HEK293 (cell line): ENCODE results near the gene SEC16A.

Source experiments
- CTCF ChIA-PET: fragments of 350-600 bp; formaldehyde crosslinking; extraction: SDS; loops from one replicate; lab custom pipeline; 2021; ENCODE audit warnings: antibody characterized with exemption; lab: Yijun Ruan, JAX
- POLR2A ChIA-PET: fragments of 300-600 bp; formaldehyde crosslinking; extraction: SDS; loops from one replicate; lab custom pipeline; 2020; ENCODE audit warnings: antibody characterized with exemption, inconsistent platforms; lab: Yijun Ruan, JAX
- H3K27ac ChIP-seq: fragments of 200-500 bp; sonication (Bioruptor generic); 2 replicates; pipeline ENCODE4 v1.5.1; 2014; ENCODE audit warnings: low read depth, low read length, control low read depth, inconsistent platforms; ENCODE audit errors: extremely low read depth
- H3K36me3 ChIP-seq, 2 experiments: fragments of 200-500 bp in 1 of 2; sonication (Bioruptor generic) in 1 of 2; 1 replicate in 1 of 2; 2 replicates in 1 of 2; pipeline ENCODE4 v1.5.1; 2014 to 2017; ENCODE audit warnings: inconsistent platforms in 2 of 2, low read length in 2 of 2; ENCODE audit not compliant: control insufficient read depth in 2 of 2, insufficient read depth in 1 of 2
- H3K4me1 ChIP-seq: fragments of 200-500 bp; sonication (Bioruptor generic); 2 replicates; pipeline ENCODE4 v1.5.1; 2014; ENCODE audit warnings: mild to moderate bottlenecking, low read length, inconsistent platforms; ENCODE audit not compliant: control insufficient read depth, insufficient read depth
- H3K4me3 ChIP-seq: 2 replicates; pipeline ENCODE4 v1.5.1; 2011; ENCODE audit warnings: low read depth, mild to moderate bottlenecking, control low read depth, low read length, moderate library complexity
- H3K9me3 ChIP-seq: fragments of 200-500 bp; sonication (Bioruptor generic); 2 replicates; pipeline ENCODE4 v1.5.1; 2014; ENCODE audit warnings: low read depth, low read length, inconsistent platforms; ENCODE audit not compliant: control insufficient read depth, insufficient read depth
- PRDM1 ChIP-seq: fragments of 450-650 bp; formaldehyde crosslinking; IDR thresholded peaks from 2 replicates; pipeline ENCODE4; 2016; ENCODE audit warnings: missing biosample characterization, missing genetic modification characterization
- PRDM2 ChIP-seq: fragments of 450-650 bp; formaldehyde crosslinking; IDR thresholded peaks from 2 replicates; pipeline ENCODE4 v1.5.1; 2016; ENCODE audit warnings: missing biosample characterization, missing genetic modification characterization, borderline replicate concordance
- SCRT1 ChIP-seq: fragments of 450-650 bp; formaldehyde crosslinking; IDR thresholded peaks from 2 replicates; pipeline ENCODE4 v1.5.1; 2016; ENCODE audit warnings: missing biosample characterization, missing genetic modification characterization, borderline replicate concordance
- TRIM28 ChIP-seq: IDR thresholded peaks from 2 replicates; pipeline ENCODE4 v1.6.1; 2011; ENCODE audit warnings: low read length, control low read depth, borderline replicate concordance
- ZBTB44 ChIP-seq: fragments of 450-650 bp; IDR thresholded peaks from 2 replicates; pipeline ENCODE4 v1.5.1; 2018; ENCODE audit warnings: missing biosample characterization, mild to moderate bottlenecking, missing genetic modification characterization
- ZBTB49 ChIP-seq: fragments of 450-650 bp; formaldehyde crosslinking; IDR thresholded peaks from 2 replicates; pipeline ENCODE4 v1.5.1; 2016; ENCODE audit warnings: missing biosample characterization, missing genetic modification characterization, low read depth
- ZNF19 ChIP-seq: fragments of 450-650 bp; formaldehyde crosslinking; IDR thresholded peaks from 2 replicates; pipeline ENCODE4; 2016; ENCODE audit warnings: missing biosample characterization, missing genetic modification characterization, low read depth
- ZNF426 ChIP-seq: fragments of 450-650 bp; formaldehyde crosslinking; IDR thresholded peaks from 2 replicates; pipeline ENCODE4 v1.5.1; 2017; ENCODE audit warnings: missing biosample characterization, missing genetic modification characterization, mild to moderate bottlenecking, inconsistent platforms, moderate library complexity
- ZNF473 ChIP-seq: fragments of 450-650 bp; formaldehyde crosslinking; IDR thresholded peaks from 2 replicates; pipeline ENCODE4 v1.5.1; 2017; ENCODE audit warnings: missing biosample characterization, missing genetic modification characterization
- ZNF521 ChIP-seq: fragments of 450-650 bp; formaldehyde crosslinking; IDR thresholded peaks from 2 replicates; pipeline ENCODE4 v1.5.1; 2017; ENCODE audit warnings: missing biosample characterization, mild to moderate bottlenecking, missing genetic modification characterization
- ZNF600 ChIP-seq: fragments of 450-650 bp; formaldehyde crosslinking; IDR thresholded peaks from 2 replicates; pipeline ENCODE4 v1.5.1; 2016; ENCODE audit warnings: missing biosample characterization, missing genetic modification characterization
- ZNF658 ChIP-seq: fragments of 450-650 bp; formaldehyde crosslinking; IDR thresholded peaks from 2 replicates; pipeline ENCODE4; 2016; ENCODE audit warnings: missing biosample characterization, missing genetic modification characterization
- ZNF670 ChIP-seq: fragments of 450-650 bp; formaldehyde crosslinking; IDR thresholded peaks from 2 replicates; pipeline ENCODE4 v1.5.1; 2016; ENCODE audit warnings: missing biosample characterization, missing genetic modification characterization, low read depth
- ZNF701 ChIP-seq: fragments of 450-650 bp; formaldehyde crosslinking; IDR thresholded peaks from 2 replicates; pipeline ENCODE4 v1.5.1; 2016; ENCODE audit warnings: missing biosample characterization, missing genetic modification characterization
- ZNF707 ChIP-seq: fragments of 450-650 bp; formaldehyde crosslinking; IDR thresholded peaks from 2 replicates; pipeline ENCODE4 v1.5.1; 2016; ENCODE audit warnings: missing biosample characterization, missing genetic modification characterization
- ZNF791 ChIP-seq: fragments of 450-650 bp; formaldehyde crosslinking; IDR thresholded peaks from 2 replicates; pipeline ENCODE4 v1.5.1; 2016; ENCODE audit warnings: missing biosample characterization, missing genetic modification characterization
- ZNF843 ChIP-seq: fragments of 450-650 bp; formaldehyde crosslinking; IDR thresholded peaks from 2 replicates; pipeline ENCODE4 v1.5.1; 2016; ENCODE audit warnings: missing biosample characterization, missing genetic modification characterization

The SEC16A gene

GRCh38 chr9:136527131-136527530 is 44.3 kb upstream of the SEC16A start:
- Histone ChIP-seq H3K4me3 (no peak overlapping the region), H3K36me3 (peaks cover 0 to 7% of the 10 kb centered on the region in 2 experiments; a peak in 1 of 3 replicates), H3K27ac (no peak overlapping the region), H3K9me3 (no peaks in the 10 kb centered on the region)
- CTCF ChIA-PET = interaction anchor here (1.1 kb wide), 1 partner anchor 41 kb away, joined by 3 read pairs; no protein-coding TSS in a partner anchor
- TF ChIP-seq ZBTB44 (tag by site-specific recombination) = no peak
- no peak for TF ChIP-seq ZNF521 (tag by site-specific recombination)
- no peak for TF ChIP-seq ZNF19 (tag by site-specific recombination)
- no peak for TF ChIP-seq ZNF473 (tag by site-specific recombination)
- TF ChIP-seq ZNF600 = no peak
- TF ChIP-seq ZNF670 = no peak
- no peak for TF ChIP-seq ZNF701
- no peak for TF ChIP-seq TRIM28
- TF ChIP-seq ZBTB49 = no peak
- no peak for TF ChIP-seq ZNF843 (tag by site-specific recombination)
- TF ChIP-seq ZNF707 (tag by site-specific recombination) = no peak
- no peak for TF ChIP-seq ZNF658 (tag by site-specific recombination)
- no peak for TF ChIP-seq ZNF791
- no peak for TF ChIP-seq PRDM1 (tag by site-specific recombination)
- TF ChIP-seq ZNF426 (tag by site-specific recombination) = no peak
- TF ChIP-seq PRDM2 (tag by site-specific recombination) = no peak
- TF ChIP-seq SCRT1 = no peak
- TF ChIP-seq, all 188 proteins: peak for 0
- POLR2A ChIA-PET = interaction anchor here (0.6 kb wide), 1 partner anchor 330 kb away, joined by 3 read pairs; no protein-coding TSS in a partner anchor
- H3K4me1 ChIP-seq = 0 out of 2 replicates have a peak, but pooled peaks cover 4% of the 10 kb centered on the region
